Measurements from ENCODE around the gene TEX264.

Gene TEX264

DNA sequence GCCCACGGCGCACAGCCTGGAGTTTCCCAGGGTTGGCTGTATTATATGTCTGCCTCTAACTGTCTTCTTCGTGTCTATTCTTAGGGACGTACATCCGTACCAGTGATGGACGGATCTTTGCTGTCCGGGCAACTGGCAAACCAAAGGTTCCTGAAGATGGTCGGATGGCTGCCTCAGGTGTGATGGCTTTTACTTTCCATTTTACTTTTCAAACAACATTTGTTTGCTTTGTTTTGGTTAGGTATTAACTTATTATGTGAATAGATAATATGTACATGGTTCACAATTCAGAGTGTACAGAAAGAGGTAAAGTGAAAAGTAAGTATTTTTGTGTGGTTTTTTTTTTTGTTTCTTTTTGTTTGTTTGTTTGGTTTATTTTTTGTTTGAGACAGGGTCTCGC, 11.1 kb upstream of the TEX264 start:
- Histone ChIP-seq H3K4me1 (ENCODE audit: control insufficient read depth, insufficient read depth, low read length) (no peaks in the 10 kb centered on the region), H3K4me3 (ENCODE audit: low read depth, low read length) (no peak overlapping the region), H3K36me3 (ENCODE audit: control insufficient read depth in 2 of 2, insufficient read depth in 1 of 2, low read length in 2 of 2) (peaks cover 8 to 73% of the 10 kb centered on the region in 2 experiments), H3K9me3 (ENCODE audit: control insufficient read depth, insufficient read depth, low read depth, low read length) (no peaks in the 10 kb centered on the region), H3K27ac (ENCODE audit: extremely low read depth, low read depth, low read length) (no peak overlapping the region)
- ChIA-PET POLR2A (interaction anchor here (0.6 kb wide), 1 partner anchor 119 kb away, joined by 4 read pairs; no protein-coding TSS in a partner anchor), CTCF (interaction anchor here (0.6 to 3.1 kb wide), 3 partner anchors 9 to 83 kb away, joined by 3 to 26 read pairs (median 3); no protein-coding TSS in a partner anchor)
- TF ChIP-seq SCRT1 (tag by site-specific recombination; IDR thresholded peaks at IDR 0.05; ENCODE audit: borderline replicate concordance) (no peak), OSR2 (tag by site-specific recombination; IDR thresholded peaks at IDR 0.05) (no peak), IKZF3 (tag by site-specific recombination; IDR thresholded peaks at IDR 0.05) (no peak), ZNF777 (tag by site-specific recombination; IDR thresholded peaks at IDR 0.05; ENCODE audit: borderline replicate concordance) (no peak), KLF10 (tag by site-specific recombination; IDR thresholded peaks at IDR 0.05) (no peak), ZNF626 (tag by site-specific recombination; IDR thresholded peaks at IDR 0.05) (no peak), KLF8 (tag by site-specific recombination; IDR thresholded peaks at IDR 0.05) (no peak), ZNF121 (tag by site-specific recombination; IDR thresholded peaks at IDR 0.05) (no peak), WT1 (tag by site-specific recombination; IDR thresholded peaks at IDR 0.05) (no peak), ZNF837 (tag by site-specific recombination; IDR thresholded peaks at IDR 0.05) (no peak), ZNF394 (tag by site-specific recombination; IDR thresholded peaks at IDR 0.05; ENCODE audit: borderline replicate concordance) (no peak), ZNF202 (tag by site-specific recombination; IDR thresholded peaks at IDR 0.05; ENCODE audit: borderline replicate concordance) (no peak)
- TF ChIP-seq, protein P1, sequence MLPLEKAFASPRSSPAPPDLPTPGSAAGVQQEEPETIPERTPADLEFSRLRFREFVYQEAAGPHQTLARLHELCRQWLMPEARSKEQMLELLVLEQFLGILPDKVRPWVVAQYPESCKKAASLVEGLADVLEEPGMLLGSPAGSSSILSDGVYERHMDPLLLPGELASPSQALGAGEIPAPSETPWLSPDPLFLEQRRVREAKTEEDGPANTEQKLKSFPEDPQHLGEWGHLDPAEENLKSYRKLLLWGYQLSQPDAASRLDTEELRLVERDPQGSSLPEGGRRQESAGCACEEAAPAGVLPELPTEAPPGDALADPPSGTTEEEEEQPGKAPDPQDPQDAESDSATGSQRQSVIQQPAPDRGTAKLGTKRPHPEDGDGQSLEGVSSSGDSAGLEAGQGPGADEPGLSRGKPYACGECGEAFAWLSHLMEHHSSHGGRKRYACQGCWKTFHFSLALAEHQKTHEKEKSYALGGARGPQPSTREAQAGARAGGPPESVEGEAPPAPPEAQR (tag by site-specific recombination; IDR thresholded peaks at IDR 0.05), result no peak
- TF ChIP-seq, protein P2, sequence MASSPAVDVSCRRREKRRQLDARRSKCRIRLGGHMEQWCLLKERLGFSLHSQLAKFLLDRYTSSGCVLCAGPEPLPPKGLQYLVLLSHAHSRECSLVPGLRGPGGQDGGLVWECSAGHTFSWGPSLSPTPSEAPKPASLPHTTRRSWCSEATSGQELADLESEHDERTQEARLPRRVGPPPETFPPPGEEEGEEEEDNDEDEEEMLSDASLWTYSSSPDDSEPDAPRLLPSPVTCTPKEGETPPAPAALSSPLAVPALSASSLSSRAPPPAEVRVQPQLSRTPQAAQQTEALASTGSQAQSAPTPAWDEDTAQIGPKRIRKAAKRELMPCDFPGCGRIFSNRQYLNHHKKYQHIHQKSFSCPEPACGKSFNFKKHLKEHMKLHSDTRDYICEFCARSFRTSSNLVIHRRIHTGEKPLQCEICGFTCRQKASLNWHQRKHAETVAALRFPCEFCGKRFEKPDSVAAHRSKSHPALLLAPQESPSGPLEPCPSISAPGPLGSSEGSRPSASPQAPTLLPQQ (tag by site-specific recombination; IDR thresholded peaks at IDR 0.05), result no peak
- TF ChIP-seq, protein P3, sequence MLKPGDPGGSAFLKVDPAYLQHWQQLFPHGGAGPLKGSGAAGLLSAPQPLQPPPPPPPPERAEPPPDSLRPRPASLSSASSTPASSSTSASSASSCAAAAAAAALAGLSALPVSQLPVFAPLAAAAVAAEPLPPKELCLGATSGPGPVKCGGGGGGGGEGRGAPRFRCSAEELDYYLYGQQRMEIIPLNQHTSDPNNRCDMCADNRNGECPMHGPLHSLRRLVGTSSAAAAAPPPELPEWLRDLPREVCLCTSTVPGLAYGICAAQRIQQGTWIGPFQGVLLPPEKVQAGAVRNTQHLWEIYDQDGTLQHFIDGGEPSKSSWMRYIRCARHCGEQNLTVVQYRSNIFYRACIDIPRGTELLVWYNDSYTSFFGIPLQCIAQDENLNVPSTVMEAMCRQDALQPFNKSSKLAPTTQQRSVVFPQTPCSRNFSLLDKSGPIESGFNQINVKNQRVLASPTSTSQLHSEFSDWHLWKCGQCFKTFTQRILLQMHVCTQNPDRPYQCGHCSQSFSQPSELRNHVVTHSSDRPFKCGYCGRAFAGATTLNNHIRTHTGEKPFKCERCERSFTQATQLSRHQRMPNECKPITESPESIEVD (tag by site-specific recombination; IDR thresholded peaks at IDR 0.05), result no peak

DNA sequence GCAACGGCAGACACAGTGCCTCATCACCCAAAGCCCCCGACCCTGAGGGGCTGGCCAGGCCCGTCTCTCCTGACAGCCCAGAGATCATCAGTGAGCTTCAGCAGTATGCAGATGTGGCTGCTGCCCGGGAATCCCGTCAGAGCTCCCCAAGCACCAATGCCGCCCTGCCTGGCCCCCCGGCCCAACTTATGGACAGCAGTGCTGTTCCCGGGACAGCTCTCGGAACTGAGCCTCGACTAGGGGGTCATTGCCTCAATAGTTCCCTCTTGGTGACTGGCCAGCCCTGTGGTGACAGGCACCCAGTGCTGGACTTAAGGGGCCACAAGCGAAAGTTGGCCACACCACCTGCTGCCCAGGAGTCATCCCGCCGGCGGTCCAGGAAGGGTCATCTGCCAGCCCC, 8.6 kb upstream of the TEX264 start:
- H3K27ac ChIP-seq (ENCODE audit: extremely low read depth, low read depth, low read length), result no peak overlapping the region
- TF ChIP-seq, protein P4, sequence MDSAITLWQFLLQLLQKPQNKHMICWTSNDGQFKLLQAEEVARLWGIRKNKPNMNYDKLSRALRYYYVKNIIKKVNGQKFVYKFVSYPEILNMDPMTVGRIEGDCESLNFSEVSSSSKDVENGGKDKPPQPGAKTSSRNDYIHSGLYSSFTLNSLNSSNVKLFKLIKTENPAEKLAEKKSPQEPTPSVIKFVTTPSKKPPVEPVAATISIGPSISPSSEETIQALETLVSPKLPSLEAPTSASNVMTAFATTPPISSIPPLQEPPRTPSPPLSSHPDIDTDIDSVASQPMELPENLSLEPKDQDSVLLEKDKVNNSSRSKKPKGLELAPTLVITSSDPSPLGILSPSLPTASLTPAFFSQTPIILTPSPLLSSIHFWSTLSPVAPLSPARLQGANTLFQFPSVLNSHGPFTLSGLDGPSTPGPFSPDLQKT (IDR thresholded peaks at IDR 0.05; ENCODE audit: borderline replicate concordance, low read depth, low read length), result no peak
- TF ChIP-seq SCRT1 (tag by site-specific recombination; IDR thresholded peaks at IDR 0.05; ENCODE audit: borderline replicate concordance), result no peak
- TF ChIP-seq ZFHX2 (tag by site-specific recombination; conservative IDR thresholded peaks at IDR 0.05), result no peak
- TF ChIP-seq, protein P5, sequence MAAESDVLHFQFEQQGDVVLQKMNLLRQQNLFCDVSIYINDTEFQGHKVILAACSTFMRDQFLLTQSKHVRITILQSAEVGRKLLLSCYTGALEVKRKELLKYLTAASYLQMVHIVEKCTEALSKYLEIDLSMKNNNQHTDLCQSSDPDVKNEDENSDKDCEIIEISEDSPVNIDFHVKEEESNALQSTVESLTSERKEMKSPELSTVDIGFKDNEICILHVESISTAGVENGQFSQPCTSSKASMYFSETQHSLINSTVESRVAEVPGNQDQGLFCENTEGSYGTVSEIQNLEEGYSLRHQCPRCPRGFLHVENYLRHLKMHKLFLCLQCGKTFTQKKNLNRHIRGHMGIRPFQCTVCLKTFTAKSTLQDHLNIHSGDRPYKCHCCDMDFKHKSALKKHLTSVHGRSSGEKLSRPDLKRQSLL (tag by site-specific recombination; IDR thresholded peaks at IDR 0.05), result no peak
- TF ChIP-seq ZNF48 (tag by site-specific recombination; IDR thresholded peaks at IDR 0.05), result no peak
- no peak for TF ChIP-seq ZFP69B (tag by site-specific recombination; IDR thresholded peaks at IDR 0.05)
- TF ChIP-seq BCL11A (tag by site-specific recombination; IDR thresholded peaks at IDR 0.05; ENCODE audit: low read depth), result no peak
- no peak for TF ChIP-seq ZFP3 (tag by site-specific recombination; IDR thresholded peaks at IDR 0.05; ENCODE audit: low read depth)
- no peak overlapping the region for H3K4me3 ChIP-seq (ENCODE audit: low read depth, low read length)
- no peaks in the 10 kb centered on the region for H3K9me3 ChIP-seq (ENCODE audit: control insufficient read depth, insufficient read depth, low read depth, low read length)
- no peaks in the 10 kb centered on the region for H3K4me1 ChIP-seq (ENCODE audit: control insufficient read depth, insufficient read depth, low read length)
- ChIA-PET CTCF (interaction anchor here (0.6 to 1.5 kb wide), 3 partner anchors 20 to 160 kb away, joined by 3 to 4 read pairs (median 3); no protein-coding TSS in a partner anchor), POLR2A (no interaction called here)
- H3K36me3 ChIP-seq (ENCODE audit: control insufficient read depth in 2 of 2, insufficient read depth in 1 of 2, low read length in 2 of 2), result peaks cover 8 to 60% of the 10 kb centered on the region in 2 experiments
